ENCODE results near the gene WDR88. TPM values are rescaled to one million over a fixed set of nuclear protein-coding genes. Genes with fewer than 3 reads are reported as not detected.
"Not testable (repeated sequence)": the region's sequence is repeated elsewhere in the genome, so short reads cannot be mapped to it uniquely, and the experiment has no call there.

Gene WDR88
- total and polyA plus RNA-seq, 2 of the 4 experiments (the other 2 are of a cell fraction): not detected

DNA sequence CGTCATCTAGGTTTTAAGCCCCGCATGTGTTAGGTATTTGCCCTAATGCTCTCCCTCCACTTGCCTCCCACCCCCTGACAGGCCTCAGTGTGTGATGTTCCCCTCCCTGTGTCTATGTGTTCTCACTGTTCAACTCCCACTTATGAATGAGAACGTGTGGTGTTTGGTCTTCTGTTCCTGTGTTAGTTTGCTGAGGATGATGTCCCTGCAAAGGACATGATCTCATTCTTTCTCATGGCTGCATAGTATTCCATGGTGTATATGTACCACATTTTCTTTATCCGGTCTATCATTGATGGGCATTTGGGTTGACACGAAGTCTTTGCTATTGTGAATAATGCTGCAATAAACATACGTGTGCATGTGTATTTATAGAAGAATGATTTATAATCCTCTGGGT, 22.4 kb downstream of the WDR88 start:
- H3K18ac ChIP-seq (ENCODE audit: low read depth, low read length); H2BK15ac ChIP-seq (ENCODE audit: low read depth, low read length); H3K9ac ChIP-seq (ENCODE audit: low read depth, low read length); H3K4me2 ChIP-seq (ENCODE audit: low read depth, low read length); H3K4me1 ChIP-seq (ENCODE audit: control insufficient read depth, insufficient read depth, low read length); H3K4ac ChIP-seq (ENCODE audit: low read depth, low read length); in situ Hi-C loops (cut with MboI; ENCODE audit: low sequenced_read_pairs); H4K8ac ChIP-seq (ENCODE audit: low read depth in 2 of 2, low read length in 2 of 2); intact Hi-C loops (cut with micrococcal nuclease); DNase-seq; H3K9me3 ChIP-seq (ENCODE audit: control insufficient read depth, insufficient read depth, low read length); H3K56ac ChIP-seq (ENCODE audit: extremely low read depth, insufficient read depth, low read length); H2AFZ ChIP-seq (replicated peaks; ENCODE audit: low read length, poor library complexity); H3K27ac ChIP-seq (ENCODE audit: insufficient read depth, low read length); H4K5ac ChIP-seq (ENCODE audit: low read depth, low read length); H2AK5ac ChIP-seq (ENCODE audit: low read depth, low read length); H2BK120ac ChIP-seq (ENCODE audit: low read depth, low read length); H2BK5ac ChIP-seq (ENCODE audit: low read depth, low read length, poor library complexity, severe bottlenecking); H3K36me3 ChIP-seq (ENCODE audit: control insufficient read depth, insufficient read depth, low read length); H2BK20ac ChIP-seq (ENCODE audit: low read depth, low read length); H3K4me3 ChIP-seq (ENCODE audit: insufficient read depth, low read depth, low read length); H3K79me1 ChIP-seq (ENCODE audit: low read depth in 1 of 2, low read length in 2 of 2); H4K20me1 ChIP-seq (ENCODE audit: insufficient read depth, low read length); H3K14ac ChIP-seq (replicated peaks; ENCODE audit: low read depth, low read length); H3K27me3 ChIP-seq (ENCODE audit: control insufficient read depth, insufficient read depth, low read length); dilution Hi-C loops (cut with HindIII; ENCODE audit: low sequenced_read_pairs, unreplicated experiment); H4K91ac ChIP-seq (ENCODE audit: insufficient read depth, low read depth, low read length); POLR2A ChIA-PET (ENCODE audit: unreplicated experiment); H2AK9ac ChIP-seq (replicated peaks; ENCODE audit: low read depth, low read length, poor library complexity); H3K9me1 ChIP-seq (ENCODE audit: insufficient read depth, low read length); ATAC-seq (ENCODE audit: low read depth); BruUV-seq (replicated peaks); H3K23ac ChIP-seq (ENCODE audit: low read depth, low read length): not testable (repeated sequence)
- WGBS, 2 experiments (ENCODE audit: extremely low coverage in 2 of 2, insufficient read length in 1 of 2): no CpG with 5 or more reads among the region's 6 CpGs
- CTCF ChIA-PET: interaction anchor here (0.8 kb wide), 1 partner anchor 10 kb away, joined by 3 read pairs; no protein-coding TSS in a partner anchor

Measured in IMR-90 (cell line).